Measurements from ENCODE around the gene MME.

MME gene

GRCh38 chr3:155070932-155071387, 9.2 kb upstream of the MME start:
- Histone ChIP-seq H3K36me3 (replicated peaks; ENCODE audit: low read depth, low read length) (no peaks in the 10 kb centered on the region), H2AFZ (ENCODE audit: low read depth, low read length) (no peak overlapping the region), H3K9me3 (ENCODE audit: insufficient read depth, low read length) (no peaks in the 10 kb centered on the region), H4K20me1 (ENCODE audit: insufficient read depth, low read length) (no peaks in the 10 kb centered on the region), H3K79me2 (ENCODE audit: low read length) (no peaks in the 10 kb centered on the region), H3K27ac (ENCODE audit: low read length) (no peak overlapping the region), H3K27me3 (ENCODE audit: low read depth, low read length) (no peaks in the 10 kb centered on the region), H3K9ac (ENCODE audit: low read length) (no peak overlapping the region), H3K4me2 (ENCODE audit: low read length) (no peak overlapping the region), H3K4me3 (ENCODE audit: low read length) (no peak overlapping the region), H3K4me1 (ENCODE audit: low read length) (no peaks in the 10 kb centered on the region)
- TF ChIP-seq CTCF (IDR thresholded peaks at IDR 0.05; ENCODE audit: low read depth, low read length) (no peak), EZH2phosphoT487 (IDR thresholded peaks at IDR 0.05; ENCODE audit: low read depth) (no peak)

GRCh38 chr3:155075200-155075599, 4.9 kb upstream of the MME start:
- Histone ChIP-seq H4K20me1 (ENCODE audit: insufficient read depth, low read length) (no peaks in the 10 kb centered on the region), H3K27me3 (ENCODE audit: low read depth, low read length) (no peaks in the 10 kb centered on the region), H3K9me3 (ENCODE audit: insufficient read depth, low read length) (no peaks in the 10 kb centered on the region), H2AFZ (ENCODE audit: low read depth, low read length) (no peak overlapping the region), H3K79me2 (ENCODE audit: low read length) (no peaks in the 10 kb centered on the region), H3K4me1 (ENCODE audit: low read length) (no peaks in the 10 kb centered on the region), H3K4me3 (ENCODE audit: low read length) (no peak overlapping the region), H3K27ac (ENCODE audit: low read length) (no peak overlapping the region), H3K36me3 (replicated peaks; ENCODE audit: low read depth, low read length) (no peaks in the 10 kb centered on the region), H3K4me2 (ENCODE audit: low read length) (no peak overlapping the region), H3K9ac (ENCODE audit: low read length) (no peak overlapping the region)
- no peak for TF ChIP-seq CTCF (IDR thresholded peaks at IDR 0.05; ENCODE audit: low read depth, low read length)

GRCh38 chr3:155076888-155077287, 3.2 kb upstream of the MME start:
- Histone ChIP-seq H3K27ac (ENCODE audit: low read length) (no peak overlapping the region), H3K9ac (ENCODE audit: low read length) (no peak overlapping the region), H3K9me3 (ENCODE audit: insufficient read depth, low read length) (no peaks in the 10 kb centered on the region), H3K27me3 (ENCODE audit: low read depth, low read length) (no peaks in the 10 kb centered on the region), H4K20me1 (ENCODE audit: insufficient read depth, low read length) (no peaks in the 10 kb centered on the region), H3K4me3 (ENCODE audit: low read length) (no peak overlapping the region), H2AFZ (ENCODE audit: low read depth, low read length) (no peak overlapping the region), H3K4me1 (ENCODE audit: low read length) (peaks cover 2% of the 10 kb centered on the region; the same call in 1 of the 2 replicates), H3K79me2 (ENCODE audit: low read length) (no peaks in the 10 kb centered on the region), H3K36me3 (replicated peaks; ENCODE audit: low read depth, low read length) (no peaks in the 10 kb centered on the region), H3K4me2 (ENCODE audit: low read length) (no peak overlapping the region)
- TF ChIP-seq CTCF (IDR thresholded peaks at IDR 0.05; ENCODE audit: low read depth, low read length) (no peak), EZH2phosphoT487 (IDR thresholded peaks at IDR 0.05; ENCODE audit: low read depth) (no peak)

- H3K36me3 ChIP-seq (replicated peaks; ENCODE audit: low read depth, low read length): no peaks in the 10 kb centered on the region
- H3K4me1 ChIP-seq (ENCODE audit: low read length): peaks cover 2% of the 10 kb centered on the region; the same call in 1 of the 2 replicates
- H2AFZ ChIP-seq (ENCODE audit: low read depth, low read length): no peak overlapping the region
- no peaks in the 10 kb centered on the region for H3K79me2 ChIP-seq (ENCODE audit: low read length)
- H4K20me1 ChIP-seq (ENCODE audit: insufficient read depth, low read length): no peaks in the 10 kb centered on the region
- H3K9ac ChIP-seq (ENCODE audit: low read length): no peak overlapping the region
- no peaks in the 10 kb centered on the region for H3K9me3 ChIP-seq (ENCODE audit: insufficient read depth, low read length)
- H3K27ac ChIP-seq (ENCODE audit: low read length): no peak overlapping the region
- no peak overlapping the region for H3K4me2 ChIP-seq (ENCODE audit: low read length)
- TF ChIP-seq EZH2phosphoT487 (IDR thresholded peaks at IDR 0.05; ENCODE audit: low read depth) (no peak), CTCF (IDR thresholded peaks at IDR 0.05; ENCODE audit: low read depth, low read length) (no peak)
- H3K27me3 ChIP-seq (ENCODE audit: low read depth, low read length): no peaks in the 10 kb centered on the region
- H3K4me3 ChIP-seq (ENCODE audit: low read length): no peak overlapping the region
Measured at GRCh38 chr3:155078711-155079467, 1.2 kb upstream of the MME start.
